Adrenal gland (tissue), 5 donors: Measurements from ENCODE around the gene PER3.

Experiments used
- POLR2A ChIP-seq, 2 donors: fragments of 450-650 bp; IDR thresholded peaks; one replicate each; pipeline ENCODE4 v1.6.1; 2017; ENCODE audit warnings: antibody characterized with exemption in 2 of 2, mild to moderate bottlenecking in 2 of 2, moderate library complexity in 1 of 2
- TF ChIP-seq, protein P1 (sequence below), 6 experiments: fragments of 450-650 bp in 4 of 6; fragments of 200-600 bp in 2 of 6; sonication (generic) in 1 of 6; IDR thresholded peaks; 1 replicate in 5 of 6; 2 replicates in 1 of 6; pipeline versions ENCODE4 v1.5.1 to v1.8.0; 2016 to 2021; ENCODE audit warnings: antibody characterized with exemption in 6 of 6, mild to moderate bottlenecking in 2 of 6, moderate library complexity in 1 of 6
- donor health status: DM: no; HTN: no; CAD: no.

DNA sequence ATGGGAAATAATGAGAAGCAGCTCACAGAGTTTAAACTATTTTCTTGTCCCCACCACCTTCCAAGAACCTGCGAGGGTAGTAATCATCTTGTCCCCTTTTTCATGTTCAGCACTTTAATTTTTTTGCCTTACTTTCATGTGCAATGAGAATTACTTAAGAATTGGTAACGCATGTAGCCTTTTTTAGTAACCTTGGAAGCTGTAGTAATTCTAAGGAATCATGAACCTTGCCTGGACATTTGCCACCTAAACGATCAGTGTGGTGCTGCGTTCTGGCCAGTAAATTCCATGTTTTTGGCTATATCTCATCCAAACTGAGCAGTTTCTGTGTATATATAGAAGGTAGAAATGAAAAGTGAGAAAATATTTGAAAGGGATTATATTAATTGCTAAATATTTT is 16.9 kb upstream of the PER3 start:
- TF ChIP-seq, protein P1, sequence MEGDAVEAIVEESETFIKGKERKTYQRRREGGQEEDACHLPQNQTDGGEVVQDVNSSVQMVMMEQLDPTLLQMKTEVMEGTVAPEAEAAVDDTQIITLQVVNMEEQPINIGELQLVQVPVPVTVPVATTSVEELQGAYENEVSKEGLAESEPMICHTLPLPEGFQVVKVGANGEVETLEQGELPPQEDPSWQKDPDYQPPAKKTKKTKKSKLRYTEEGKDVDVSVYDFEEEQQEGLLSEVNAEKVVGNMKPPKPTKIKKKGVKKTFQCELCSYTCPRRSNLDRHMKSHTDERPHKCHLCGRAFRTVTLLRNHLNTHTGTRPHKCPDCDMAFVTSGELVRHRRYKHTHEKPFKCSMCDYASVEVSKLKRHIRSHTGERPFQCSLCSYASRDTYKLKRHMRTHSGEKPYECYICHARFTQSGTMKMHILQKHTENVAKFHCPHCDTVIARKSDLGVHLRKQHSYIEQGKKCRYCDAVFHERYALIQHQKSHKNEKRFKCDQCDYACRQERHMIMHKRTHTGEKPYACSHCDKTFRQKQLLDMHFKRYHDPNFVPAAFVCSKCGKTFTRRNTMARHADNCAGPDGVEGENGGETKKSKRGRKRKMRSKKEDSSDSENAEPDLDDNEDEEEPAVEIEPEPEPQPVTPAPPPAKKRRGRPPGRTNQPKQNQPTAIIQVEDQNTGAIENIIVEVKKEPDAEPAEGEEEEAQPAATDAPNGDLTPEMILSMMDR (IDR thresholded peaks at IDR 0.05) = no peak
- no peak for TF ChIP-seq POLR2A (IDR thresholded peaks at IDR 0.05)
